ENCODE measurements around the gene FAM124B. TPM values are rescaled to one million over a fixed set of nuclear protein-coding genes. Genes with fewer than 3 reads are reported as not detected.

FAM124B gene
- total and polyA plus RNA-seq, 2 donors (not counting 1 experiment from before 2014, with no cell fraction given), result not detected

DNA sequence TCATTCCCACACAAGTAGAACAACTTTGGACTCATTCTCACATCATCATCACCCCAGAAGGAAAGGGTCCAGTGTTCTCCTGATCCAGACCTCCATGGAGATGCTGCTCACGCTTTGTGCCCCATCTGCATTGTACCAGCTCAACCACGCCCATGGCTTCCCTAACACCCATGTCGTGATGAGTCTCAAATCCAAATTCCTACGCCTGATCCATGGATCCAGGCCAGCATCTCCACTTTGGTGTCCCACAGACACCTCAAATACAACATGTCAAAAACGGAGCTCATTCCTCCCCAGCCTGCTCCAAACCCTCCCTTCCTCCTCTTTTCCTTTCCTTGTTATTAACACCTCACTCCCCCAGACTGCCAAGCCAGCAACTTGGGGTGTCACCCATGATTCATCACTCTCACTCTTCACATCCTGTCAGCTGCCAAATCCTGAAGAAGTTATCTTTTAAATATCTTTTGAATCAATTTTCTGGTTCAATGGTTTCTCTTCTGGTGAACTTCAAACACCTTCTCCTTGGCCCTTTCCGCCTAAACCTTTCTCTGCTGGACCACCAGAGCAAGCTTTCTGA is 30.2 kb upstream of the FAM124B start:
- Histone ChIP-seq H3K4me1 (ENCODE audit: control insufficient read depth, extremely low read depth, insufficient read depth, low read length) (no peaks in the 10 kb centered on the region), H3K27me3 (ENCODE audit: control insufficient read depth, insufficient read depth, low read length) (peaks cover 3% of the 10 kb centered on the region), H3K4me3 (replicated peaks in 1 of 4; ENCODE audit: control extremely low read depth in 1 of 4, insufficient read depth in 1 of 4, low read depth in 3 of 4, low read length in 4 of 4) (no peak overlapping the region), H3K27ac (ENCODE audit: insufficient read depth, low read length) (no peak overlapping the region), H3K79me2 (ENCODE audit: control insufficient read depth, insufficient read depth, low read length) (no peaks in the 10 kb centered on the region), H3K9me3 (ENCODE audit: control insufficient read depth, insufficient read depth, low read depth, low read length) (no peaks in the 10 kb centered on the region), H3K9ac (ENCODE audit: insufficient read depth, low read length) (no peak overlapping the region), H3K4me2 (ENCODE audit: extremely low read depth, insufficient read depth, low read length) (no peak overlapping the region), H2AFZ (ENCODE audit: low read length) (no peak overlapping the region), H3K36me3 (ENCODE audit: control insufficient read depth, insufficient read depth, low read length) (no peaks in the 10 kb centered on the region), H4K20me1 (ENCODE audit: control insufficient read depth, extremely low read depth, insufficient read depth, low read length) (no peaks in the 10 kb centered on the region)
- no peak for TF ChIP-seq EZH2 (IDR thresholded peaks at IDR 0.05; ENCODE audit: low read length, missing control alignments)
- TF ChIP-seq, protein P1, sequence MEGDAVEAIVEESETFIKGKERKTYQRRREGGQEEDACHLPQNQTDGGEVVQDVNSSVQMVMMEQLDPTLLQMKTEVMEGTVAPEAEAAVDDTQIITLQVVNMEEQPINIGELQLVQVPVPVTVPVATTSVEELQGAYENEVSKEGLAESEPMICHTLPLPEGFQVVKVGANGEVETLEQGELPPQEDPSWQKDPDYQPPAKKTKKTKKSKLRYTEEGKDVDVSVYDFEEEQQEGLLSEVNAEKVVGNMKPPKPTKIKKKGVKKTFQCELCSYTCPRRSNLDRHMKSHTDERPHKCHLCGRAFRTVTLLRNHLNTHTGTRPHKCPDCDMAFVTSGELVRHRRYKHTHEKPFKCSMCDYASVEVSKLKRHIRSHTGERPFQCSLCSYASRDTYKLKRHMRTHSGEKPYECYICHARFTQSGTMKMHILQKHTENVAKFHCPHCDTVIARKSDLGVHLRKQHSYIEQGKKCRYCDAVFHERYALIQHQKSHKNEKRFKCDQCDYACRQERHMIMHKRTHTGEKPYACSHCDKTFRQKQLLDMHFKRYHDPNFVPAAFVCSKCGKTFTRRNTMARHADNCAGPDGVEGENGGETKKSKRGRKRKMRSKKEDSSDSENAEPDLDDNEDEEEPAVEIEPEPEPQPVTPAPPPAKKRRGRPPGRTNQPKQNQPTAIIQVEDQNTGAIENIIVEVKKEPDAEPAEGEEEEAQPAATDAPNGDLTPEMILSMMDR (conservative IDR thresholded peaks at IDR 0.05 in 1 of 2, IDR thresholded peaks at IDR 0.05 in 1 of 2; ENCODE audit: low read depth in 1 of 2, low read length in 2 of 2), result no peak
- no peak for DNase-seq (ENCODE audit: low read depth in 2 of 2)

DNA sequence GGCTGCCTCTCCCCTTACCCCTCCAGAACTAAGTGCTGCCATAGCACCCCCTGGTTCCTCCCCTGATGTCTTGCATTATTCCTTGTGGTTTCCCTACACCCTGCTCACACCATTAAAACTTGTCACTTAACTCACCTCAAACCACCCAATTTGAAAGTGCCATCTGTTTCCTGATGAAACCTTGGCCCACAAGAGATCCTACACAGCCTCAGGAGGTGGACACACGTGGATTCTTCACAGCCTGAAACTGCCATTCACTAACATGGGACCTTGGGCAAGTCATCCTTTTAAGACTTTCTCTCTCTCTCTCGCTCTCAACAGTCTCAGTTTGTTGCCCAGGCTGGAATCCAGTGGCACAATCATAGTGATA is 27.5 kb upstream of the FAM124B start:
- Histone ChIP-seq H3K27ac (ENCODE audit: insufficient read depth, low read length) (no peak overlapping the region), H3K9ac (ENCODE audit: insufficient read depth, low read length) (no peak overlapping the region), H3K79me2 (ENCODE audit: control insufficient read depth, insufficient read depth, low read length) (no peaks in the 10 kb centered on the region), H3K36me3 (ENCODE audit: control insufficient read depth, insufficient read depth, low read length) (no peaks in the 10 kb centered on the region), H3K9me3 (ENCODE audit: control insufficient read depth, insufficient read depth, low read depth, low read length) (no peaks in the 10 kb centered on the region), H2AFZ (ENCODE audit: low read length) (no peak overlapping the region), H3K27me3 (ENCODE audit: control insufficient read depth, insufficient read depth, low read length) (no peaks in the 10 kb centered on the region), H3K4me1 (ENCODE audit: control insufficient read depth, extremely low read depth, insufficient read depth, low read length) (no peaks in the 10 kb centered on the region), H3K4me3 (replicated peaks in 1 of 4; ENCODE audit: control extremely low read depth in 1 of 4, insufficient read depth in 1 of 4, low read depth in 3 of 4, low read length in 4 of 4) (no peak overlapping the region), H3K4me2 (ENCODE audit: extremely low read depth, insufficient read depth, low read length) (no peak overlapping the region), H4K20me1 (ENCODE audit: control insufficient read depth, extremely low read depth, insufficient read depth, low read length) (no peaks in the 10 kb centered on the region)
- TF ChIP-seq, protein P1 (conservative IDR thresholded peaks at IDR 0.05 in 1 of 2, IDR thresholded peaks at IDR 0.05 in 1 of 2; ENCODE audit: low read depth in 1 of 2, low read length in 2 of 2), result no peak
- no peak for TF ChIP-seq EZH2 (IDR thresholded peaks at IDR 0.05; ENCODE audit: low read length, missing control alignments)
- no peak for DNase-seq (ENCODE audit: low read depth in 2 of 2)

DNA sequence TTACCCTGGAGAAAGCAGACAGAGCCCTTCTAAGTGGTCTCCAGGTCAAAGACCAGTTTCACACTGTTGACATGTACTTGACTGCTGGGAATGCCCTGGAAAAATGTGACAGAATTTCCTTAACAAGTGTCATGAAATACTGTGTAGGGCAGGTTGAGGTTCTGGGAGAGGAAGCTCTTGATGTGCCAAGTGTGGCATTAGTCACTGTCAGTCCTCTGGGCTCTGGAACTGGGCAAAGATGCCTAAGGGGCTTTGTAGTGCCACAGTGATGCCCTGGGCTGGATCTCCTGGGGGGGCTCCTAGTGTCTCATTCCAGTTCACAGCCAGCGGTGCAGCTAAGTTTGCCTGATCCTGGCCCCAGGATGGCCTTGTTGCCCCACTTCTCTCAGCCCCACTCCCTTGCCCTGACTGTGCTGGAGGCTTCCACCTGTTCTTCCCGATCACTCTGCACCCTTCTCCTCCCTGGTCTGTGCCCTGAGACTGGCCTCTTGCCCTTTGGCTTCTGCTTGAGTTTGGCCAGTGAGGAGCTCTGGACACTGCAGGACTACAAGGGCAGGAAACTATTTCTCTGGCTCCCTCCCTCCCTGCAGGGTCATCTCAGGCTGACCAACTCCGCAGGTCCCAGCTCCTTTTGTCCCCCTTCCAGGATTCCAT is 27.0 kb upstream of the FAM124B start:
- H3K9me3 ChIP-seq (ENCODE audit: control insufficient read depth, insufficient read depth, low read depth, low read length), result no peaks in the 10 kb centered on the region
- H3K27ac ChIP-seq (ENCODE audit: insufficient read depth, low read length), result no peak overlapping the region
- no peak for DNase-seq (ENCODE audit: low read depth in 2 of 2)
- H3K4me2 ChIP-seq (ENCODE audit: extremely low read depth, insufficient read depth, low read length), result no peak overlapping the region
- H4K20me1 ChIP-seq (ENCODE audit: control insufficient read depth, extremely low read depth, insufficient read depth, low read length), result no peaks in the 10 kb centered on the region
- H3K27me3 ChIP-seq (ENCODE audit: control insufficient read depth, insufficient read depth, low read length), result no peaks in the 10 kb centered on the region
- TF ChIP-seq, protein P1 (conservative IDR thresholded peaks at IDR 0.05 in 1 of 2, IDR thresholded peaks at IDR 0.05 in 1 of 2; ENCODE audit: low read depth in 1 of 2, low read length in 2 of 2), result no peak
- TF ChIP-seq EZH2 (IDR thresholded peaks at IDR 0.05; ENCODE audit: low read length, missing control alignments), result no peak
- H3K36me3 ChIP-seq (ENCODE audit: control insufficient read depth, insufficient read depth, low read length), result no peaks in the 10 kb centered on the region
- no peak overlapping the region for H2AFZ ChIP-seq (ENCODE audit: low read length)
- H3K9ac ChIP-seq (ENCODE audit: insufficient read depth, low read length), result no peak overlapping the region
- H3K4me3 ChIP-seq (replicated peaks in 1 of 4; ENCODE audit: control extremely low read depth in 1 of 4, insufficient read depth in 1 of 4, low read depth in 3 of 4, low read length in 4 of 4), result no peak overlapping the region
- H3K79me2 ChIP-seq (ENCODE audit: control insufficient read depth, insufficient read depth, low read length), result no peaks in the 10 kb centered on the region
- no peaks in the 10 kb centered on the region for H3K4me1 ChIP-seq (ENCODE audit: control insufficient read depth, extremely low read depth, insufficient read depth, low read length)

All from fibroblast of lung (primary cell).